Stimulated activated naive CD8-positive, alpha-beta T cell treated with anti-CD3 and anti-CD28 coated beads, Interleukin-15, Interleukin-2, amounts not matched to agents 100 U/mL and 50 U/mL, for 24 hours (primary cell): ENCODE data around the gene SMIM35.

Source experiments
- ATAC-seq: fragments of 150-1000 bp; cut with Tn5 transposase; one replicate; pipeline ENCODE4 v1.10.0; 2021
- DNase-seq: peaks from one replicate; pipeline ENCODE4 v3.0.0; 2021

SMIM35 gene

DNA sequence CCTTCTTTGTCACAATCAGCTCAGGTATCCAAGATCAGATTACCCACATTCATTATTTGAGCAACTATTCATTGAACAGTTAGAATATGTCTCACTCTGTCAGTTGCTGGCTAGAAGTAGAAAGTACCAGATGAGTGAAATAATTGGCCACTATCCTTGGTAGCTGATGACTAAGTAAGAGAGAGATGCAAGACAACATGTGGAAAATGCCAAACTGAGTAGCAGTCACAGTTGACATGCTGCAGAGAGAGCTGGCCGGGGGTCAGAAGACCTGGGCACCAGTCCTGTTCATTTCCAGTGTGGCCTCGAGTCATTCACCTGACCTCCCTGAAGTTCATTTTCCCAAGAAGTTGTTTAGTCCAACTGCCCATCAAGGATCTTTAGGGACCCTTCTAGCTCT is 22.5 kb upstream of the SMIM35 start:
- no peak for DNase-seq
- ATAC-seq = no peak

GRCh38 chr11:118108513-118108912 is 21.8 kb upstream of the SMIM35 start:
- ATAC-seq (no peak), DNase-seq (no peak)

GRCh38 chr11:118106789-118107335 is 20.1 kb upstream of the SMIM35 start:
- ATAC-seq (no peak), DNase-seq (no peak)

DNA sequence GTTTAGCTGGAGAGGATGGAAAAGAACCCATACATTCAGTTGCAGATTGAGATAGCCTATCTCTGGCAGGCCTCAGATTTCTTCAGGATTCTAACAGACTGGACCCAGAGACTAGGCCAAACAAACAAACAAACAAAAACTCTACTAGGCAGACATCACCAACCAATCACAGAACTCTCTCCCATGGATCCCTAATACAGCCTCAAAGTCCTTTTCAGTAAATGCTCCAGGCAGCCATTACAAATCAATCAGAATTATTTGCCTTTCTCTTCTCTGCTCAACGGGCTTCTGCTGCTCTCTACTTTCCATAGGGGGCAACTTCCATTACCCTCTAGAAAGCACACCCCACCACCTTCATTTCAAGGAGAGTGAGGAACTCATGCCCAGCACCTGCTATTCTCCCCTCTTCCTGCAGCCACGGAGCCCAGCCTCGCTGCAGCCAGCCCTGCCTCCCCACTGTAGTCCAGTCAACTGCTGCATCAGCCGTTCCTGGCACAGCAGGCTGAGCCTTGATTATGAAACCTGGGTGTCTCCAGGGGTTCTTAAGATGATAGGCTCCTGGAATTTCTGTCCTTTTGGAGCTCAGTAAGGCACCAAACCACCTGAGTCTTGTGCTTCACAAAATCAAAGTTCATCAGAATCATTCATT is 19.0 kb upstream of the SMIM35 start:
- DNase-seq = no peak
- ATAC-seq = no peak

GRCh38 chr11:118104491-118104890 is 17.7 kb upstream of the SMIM35 start:
- ATAC-seq = no peak
- no peak for DNase-seq

DNA sequence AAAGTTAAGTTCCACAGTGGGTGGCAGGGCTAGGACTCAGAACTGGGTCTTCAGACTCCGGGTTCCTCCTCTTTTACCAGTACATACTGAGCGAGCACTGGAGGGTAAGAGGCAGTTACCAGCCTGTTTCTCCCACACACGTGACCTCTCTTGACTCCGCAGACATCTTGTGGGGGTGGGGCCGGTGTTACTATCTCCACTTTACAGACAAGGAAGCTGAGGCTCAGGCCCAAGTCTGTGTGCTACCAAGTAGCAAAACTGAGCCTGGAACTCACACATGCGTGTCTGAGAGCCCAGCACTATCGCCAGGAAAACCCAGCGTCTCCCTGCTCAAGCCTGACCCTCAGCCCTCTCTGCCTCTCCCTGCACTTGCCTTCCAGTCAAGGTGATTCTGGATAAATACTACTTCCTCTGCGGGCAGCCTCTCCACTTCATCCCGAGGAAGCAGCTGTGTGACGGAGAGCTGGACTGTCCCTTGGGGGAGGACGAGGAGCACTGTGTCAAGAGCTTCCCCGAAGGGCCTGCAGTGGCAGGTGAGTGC is 16.0 kb upstream of the SMIM35 start:
- no peak for ATAC-seq
- DNase-seq = no peak

GRCh38 chr11:118100691-118101232 is 14.0 kb upstream of the SMIM35 start:
- no peak for ATAC-seq

GRCh38 chr11:118099838-118100556 is 13.2 kb upstream of the SMIM35 start:
- no peak for ATAC-seq
- no peak for DNase-seq

More at GRCh38 chr11:118100691-118101232, 14.0 kb upstream of the SMIM35 start:
- DNase-seq = no peak

DNA sequence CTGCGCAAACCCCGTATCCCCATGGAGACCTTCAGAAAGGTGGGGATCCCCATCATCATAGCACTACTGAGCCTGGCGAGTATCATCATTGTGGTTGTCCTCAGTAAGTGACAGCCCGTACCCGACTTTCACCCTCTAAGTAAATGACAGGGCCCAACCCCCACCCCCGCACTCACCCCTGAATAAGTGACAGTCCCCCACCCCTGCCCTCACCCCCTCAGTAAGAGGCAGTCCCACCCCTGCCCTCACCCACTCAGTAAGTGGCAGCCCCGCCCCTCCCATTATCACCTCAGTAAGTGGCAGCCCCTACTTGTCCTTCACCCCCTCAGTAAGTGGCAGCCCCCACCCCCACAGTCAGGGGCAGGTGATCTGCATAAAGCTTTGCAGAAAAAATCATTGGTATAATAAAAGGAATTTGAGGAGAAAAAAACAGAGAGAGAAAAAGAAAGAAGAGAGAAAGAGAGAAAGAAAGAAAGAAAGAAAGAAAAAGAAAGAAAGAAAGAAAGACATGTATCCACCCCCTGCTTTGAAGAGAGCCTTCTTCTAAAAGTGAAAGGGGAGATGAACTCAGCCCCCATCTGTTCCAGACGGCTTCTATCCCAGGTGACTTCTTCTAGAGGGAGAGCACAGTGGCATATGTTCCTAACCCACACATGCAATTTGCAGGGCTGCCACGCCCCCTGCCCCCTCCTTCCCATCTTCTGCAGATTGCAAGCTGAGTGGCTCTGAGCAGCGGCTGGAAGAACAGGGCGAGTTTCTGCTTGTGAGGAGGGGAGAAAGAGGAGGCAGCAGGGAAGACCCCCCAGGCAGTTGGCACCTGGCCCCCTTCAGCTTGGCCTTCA is 12.5 kb upstream of the SMIM35 start:
- no peak for ATAC-seq
- DNase-seq = no peak

- DNase-seq = no peak
- no peak for ATAC-seq
Observed at GRCh38 chr11:118095967-118096367, 9.2 kb upstream of the SMIM35 start.

DNA sequence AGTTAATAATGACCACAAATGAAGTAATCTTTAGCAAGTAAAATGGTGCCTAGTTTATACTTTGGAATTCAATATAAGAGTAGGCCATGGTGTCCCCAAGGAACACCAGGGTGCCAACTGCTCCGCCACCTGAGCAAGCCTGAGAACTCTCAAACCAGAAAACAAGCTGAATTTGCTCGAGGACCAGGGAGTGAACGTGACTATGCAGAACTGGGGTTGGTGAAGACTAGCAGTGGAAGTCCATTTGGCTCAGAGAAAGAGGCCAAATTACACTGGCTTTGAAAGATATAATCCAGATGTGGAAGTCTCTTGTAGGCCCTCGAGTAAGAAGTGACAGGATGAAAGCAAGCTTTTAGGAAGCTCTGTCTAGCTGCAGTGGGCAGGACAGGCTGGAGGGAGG is 8.7 kb upstream of the SMIM35 start:
- ATAC-seq (no peak), DNase-seq (no peak)

- ATAC-seq (no peak), DNase-seq (no peak)
Observed at GRCh38 chr11:118092907-118093571, 6.3 kb upstream of the SMIM35 start.

DNA sequence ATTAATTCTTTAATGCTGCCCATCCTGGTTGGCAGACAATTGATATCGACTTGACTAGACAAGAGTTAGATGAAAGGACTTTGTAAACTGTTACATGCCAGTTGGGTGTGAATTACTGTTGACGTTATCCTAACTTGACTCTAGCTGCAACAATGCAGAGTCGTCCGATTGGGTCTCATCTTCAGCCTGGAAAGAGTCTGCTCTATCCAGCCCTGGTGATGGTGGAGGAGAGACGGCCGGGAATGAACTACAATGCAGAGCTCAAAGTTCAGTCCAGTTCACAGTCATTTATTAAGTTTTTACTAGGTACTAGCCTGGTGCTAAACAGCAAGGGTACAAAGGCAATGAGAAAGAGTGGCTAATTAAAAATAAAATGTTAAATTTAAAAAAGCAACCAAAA is 4.9 kb upstream of the SMIM35 start:
- no peak for ATAC-seq

DNA sequence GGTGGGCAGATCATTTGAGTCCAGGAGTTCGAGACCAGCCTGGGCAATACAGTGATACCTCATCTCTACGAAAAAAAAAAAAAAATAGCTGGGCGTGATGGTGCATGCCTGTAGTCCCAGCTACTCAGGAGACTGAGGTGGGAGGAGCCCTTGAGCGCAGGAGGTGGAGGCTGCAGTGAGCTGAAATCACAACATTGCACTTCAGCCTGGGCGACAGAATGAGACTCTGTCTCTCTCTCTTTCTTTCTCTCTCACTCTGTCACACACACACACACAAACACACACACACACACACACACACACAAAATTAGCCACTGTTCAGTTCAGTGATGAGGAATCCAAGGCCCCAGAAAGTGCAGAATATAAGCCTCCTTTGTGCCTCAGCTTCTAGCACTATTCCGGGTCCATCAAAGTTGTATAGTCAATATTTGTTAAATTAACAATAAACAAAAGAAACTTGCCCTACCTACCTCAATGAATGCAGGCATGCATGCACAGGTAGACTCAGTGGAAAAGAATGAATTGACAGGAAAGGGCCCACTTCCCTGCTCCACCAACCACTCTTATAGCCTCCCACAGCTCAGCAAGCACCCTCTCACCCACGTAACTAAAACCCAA is 3.9 kb upstream of the SMIM35 start:
- ATAC-seq (no peak), DNase-seq (no peak)

More for the DNA sequence above, 4.9 kb upstream of the SMIM35 start:
- DNase-seq = no peak

DNA sequence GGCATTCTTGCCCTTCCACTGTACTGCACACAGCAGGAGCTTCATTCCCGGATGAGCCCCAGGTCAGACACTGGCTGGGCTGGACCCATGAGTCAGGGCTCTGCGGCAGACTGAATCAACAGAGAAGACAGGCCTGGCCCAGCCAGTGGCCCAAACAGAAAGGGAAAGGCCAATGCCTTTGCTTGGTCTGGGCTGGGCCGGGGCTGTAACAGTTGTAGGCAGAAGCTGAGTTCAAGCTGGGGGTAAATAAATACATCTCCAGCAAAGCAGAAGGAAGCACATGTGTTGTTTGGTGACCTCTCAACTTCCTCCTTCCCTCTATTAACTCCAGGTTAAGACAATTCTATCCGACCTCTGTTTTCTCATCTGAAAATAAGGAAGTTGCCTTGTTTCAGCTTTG is 1.8 kb upstream of the SMIM35 start:
- DNase-seq (no peak), ATAC-seq (no peak)

DNA sequence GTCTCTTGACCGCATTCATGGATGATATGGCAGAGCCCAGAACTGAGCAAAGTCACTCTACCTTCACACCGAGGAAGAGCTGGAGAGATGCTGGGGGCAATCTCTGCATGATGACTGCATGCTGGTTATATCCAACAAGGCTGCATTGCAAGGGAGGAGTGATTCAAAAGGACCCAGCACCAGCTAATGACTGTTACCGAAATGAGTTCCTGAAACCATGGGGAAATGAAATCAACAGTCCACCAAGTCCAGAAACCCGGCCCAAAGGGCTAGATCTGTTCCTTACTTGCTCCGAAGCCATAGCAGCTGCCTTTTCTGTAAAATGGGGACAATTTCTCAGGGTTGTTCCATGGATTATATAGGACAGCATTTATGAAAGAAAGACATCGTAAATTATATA is 1.2 kb upstream of the SMIM35 start:
- DNase-seq (no peak), ATAC-seq (no peak)

DNA sequence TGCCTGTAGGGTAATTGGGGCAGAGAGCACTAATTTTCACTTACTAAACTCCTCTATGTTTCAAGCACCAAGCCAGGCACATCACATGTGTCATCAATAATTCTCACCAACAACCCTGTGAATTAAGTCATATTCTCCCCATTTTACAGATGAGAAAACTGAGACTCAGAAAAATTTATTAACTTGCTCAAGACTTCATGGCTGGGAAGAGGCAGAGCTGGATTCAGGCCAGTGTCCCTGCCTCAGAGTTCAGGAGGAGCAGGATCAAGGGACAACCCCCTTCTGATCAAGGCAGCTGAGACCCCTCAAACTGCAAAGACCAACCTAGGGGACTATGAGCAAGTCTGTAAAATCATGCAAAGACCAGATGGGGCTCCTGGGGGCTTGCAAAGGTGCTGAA is 2.1 kb downstream of the SMIM35 start:
- DNase-seq = no peak

DNA sequence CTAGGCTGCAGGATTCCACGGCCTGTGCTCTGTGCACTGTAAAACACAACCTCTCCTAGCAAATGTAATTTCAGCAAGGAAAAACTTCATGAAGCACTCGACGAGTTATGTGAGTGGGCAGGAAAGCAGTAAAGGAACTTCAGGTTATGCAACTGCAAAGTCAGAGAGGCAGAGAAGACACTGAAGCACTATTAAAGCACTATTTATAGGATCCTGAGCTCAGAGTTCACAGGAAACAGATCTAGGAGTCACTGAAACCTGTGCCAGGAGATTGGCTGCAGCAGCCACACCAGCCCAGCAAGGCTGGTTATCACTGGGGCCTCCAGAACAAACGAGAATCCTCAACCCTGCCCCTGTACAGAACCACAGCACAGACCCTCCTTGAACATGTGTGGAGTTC is 2.5 kb downstream of the SMIM35 start:
- ATAC-seq = no peak
- no peak for DNase-seq

More for the DNA sequence above, 2.1 kb downstream of the SMIM35 start:
- ATAC-seq = no peak

- no peak for DNase-seq
- no peak for ATAC-seq
Observed at GRCh38 chr11:118082880-118083552, 3.7 kb downstream of the SMIM35 start.

- DNase-seq = no peak
- ATAC-seq = no peak
Observed at GRCh38 chr11:118081241-118081958, 5.4 kb downstream of the SMIM35 start.
